Mesendoderm (in vitro differentiated cells): ENCODE results near the gene RAB11FIP4.

ENCODE experiments used
- DNase-seq: peaks from one replicate; pipeline ENCODE4 v3.0.0; 2013
- H2AK5ac ChIP-seq: 2 replicates; pipeline ENCODE4 v1.6.1; 2013; ENCODE audit warnings: low read length, inconsistent platforms
- H2BK120ac ChIP-seq: 2 replicates; pipeline ENCODE4 v1.6.1; 2013; ENCODE audit warnings: low read depth, mild to moderate bottlenecking, low read length, moderate library complexity, mixed read lengths
- H2BK15ac ChIP-seq: replicated peaks from 2 replicates; pipeline ENCODE4 v1.6.1; 2013; ENCODE audit warnings: low read depth, mild to moderate bottlenecking, moderate library complexity
- H2BK5ac ChIP-seq: 2 replicates; pipeline ENCODE4 v1.6.1; 2013; ENCODE audit warnings: low read length, inconsistent platforms
- H3K18ac ChIP-seq: 2 replicates; pipeline ENCODE4 v1.6.1; 2013; ENCODE audit warnings: mild to moderate bottlenecking, low read length, mixed read lengths
- H3K23ac ChIP-seq: one replicate; pipeline ENCODE4 v1.6.1; 2013; ENCODE audit warnings: low read length
- H3K27ac ChIP-seq: 2 replicates; pipeline ENCODE4 v1.5.1; 2013; ENCODE audit warnings: low read depth, mild to moderate bottlenecking, inconsistent platforms, low read length, moderate library complexity
- H3K27me3 ChIP-seq: 2 replicates; pipeline ENCODE4 v1.6.1; 2013; ENCODE audit warnings: low read length, control low read depth, mild to moderate bottlenecking, inconsistent platforms; ENCODE audit not compliant: insufficient read depth, poor library complexity
- H3K36me3 ChIP-seq: 2 replicates; pipeline ENCODE4 v1.6.1; 2013; ENCODE audit warnings: low read length, inconsistent platforms; ENCODE audit not compliant: control insufficient read depth, insufficient read depth
- H3K4ac ChIP-seq: one replicate; pipeline ENCODE4 v1.6.1; 2013; ENCODE audit warnings: low read depth, mild to moderate bottlenecking, low read length, moderate library complexity
- H3K4me1 ChIP-seq: 2 replicates; pipeline ENCODE4 v1.6.1; 2013; ENCODE audit warnings: low read depth, low read length, inconsistent platforms; ENCODE audit not compliant: control insufficient read depth
- H3K4me2 ChIP-seq: 2 replicates; pipeline ENCODE4 v1.6.1; 2013; ENCODE audit warnings: low read length
- H3K4me3 ChIP-seq: 2 replicates; pipeline ENCODE4 v1.5.1; 2013; ENCODE audit warnings: mild to moderate bottlenecking, low read length
- H3K56ac ChIP-seq: one replicate; pipeline ENCODE4 v1.6.1; 2013; ENCODE audit warnings: low read length
- H3K79me1 ChIP-seq: 2 replicates; pipeline ENCODE4 v1.6.1; 2013; ENCODE audit warnings: low read length, inconsistent platforms
- H3K79me2 ChIP-seq: 2 replicates; pipeline ENCODE4 v1.6.1; 2013; ENCODE audit warnings: mild to moderate bottlenecking, low read length; ENCODE audit not compliant: control insufficient read depth, insufficient read depth
- H3K9ac ChIP-seq: 2 replicates; pipeline ENCODE4 v1.6.1; 2013; ENCODE audit warnings: low read length, inconsistent platforms
- H4K5ac ChIP-seq: one replicate; pipeline ENCODE4 v1.6.1; 2013; ENCODE audit warnings: low read length
- H4K8ac ChIP-seq: one replicate; pipeline ENCODE4 v1.6.1; 2013; ENCODE audit warnings: low read depth, mild to moderate bottlenecking, control low read depth, low read length, moderate library complexity
- WGBS: extraction: QIAGEN DNeasy Blood & Tissue Kit; methylation state at CpG from one replicate; pipeline ENCODE4 v1.1.7; 2013; ENCODE audit warnings: low lambda C conversion rate, missing lambda C conversion rate; ENCODE audit not compliant: insufficient coverage; ENCODE audit errors: extremely low coverage; 5-methylcytosine and 5-hydroxymethylcytosine counted together

RAB11FIP4 gene

DNA sequence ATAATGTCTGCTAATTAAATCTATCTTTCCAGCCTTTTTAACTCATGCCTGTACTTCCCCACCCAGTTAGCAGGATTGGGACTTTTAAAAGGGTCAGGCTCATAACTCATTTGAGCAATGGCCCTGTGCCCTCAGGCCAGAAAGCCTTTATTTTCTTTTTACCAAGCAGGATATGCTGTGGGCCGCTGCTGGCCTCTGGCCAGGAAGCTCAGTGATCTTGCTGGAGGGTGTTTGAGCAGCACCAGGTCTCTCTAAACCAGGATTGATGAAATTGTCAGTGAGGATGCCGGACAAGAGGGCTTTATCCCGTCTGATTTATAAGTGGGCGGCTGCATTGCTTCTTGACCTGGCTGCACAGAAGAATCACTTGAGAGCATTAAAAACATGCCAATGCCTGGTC, 187.8 kb downstream of the RAB11FIP4 start:
- Histone ChIP-seq H4K5ac (no peak overlapping the region), H3K27ac (no peak overlapping the region), H3K27me3 (no peaks in the 10 kb centered on the region), H3K79me2 (no peaks in the 10 kb centered on the region), H2AK5ac (no peak overlapping the region), H3K4me2 (no peak overlapping the region), H3K18ac (no peak overlapping the region), H3K56ac (no peak overlapping the region), H3K4me3 (no peak overlapping the region), H2BK5ac (no peak overlapping the region), H3K4me1 (no peaks in the 10 kb centered on the region), H3K23ac (no peak overlapping the region), H4K8ac (no peak overlapping the region), H3K9ac (no peak overlapping the region), H3K79me1 (no peaks in the 10 kb centered on the region), H2BK15ac (no peak overlapping the region), H3K36me3 (no peaks in the 10 kb centered on the region), H3K4ac (no peak overlapping the region), H2BK120ac (no peak overlapping the region)
- no CpG with 5 or more reads among the region's 4 CpGs for WGBS
- DNase-seq, result no peak

DNA sequence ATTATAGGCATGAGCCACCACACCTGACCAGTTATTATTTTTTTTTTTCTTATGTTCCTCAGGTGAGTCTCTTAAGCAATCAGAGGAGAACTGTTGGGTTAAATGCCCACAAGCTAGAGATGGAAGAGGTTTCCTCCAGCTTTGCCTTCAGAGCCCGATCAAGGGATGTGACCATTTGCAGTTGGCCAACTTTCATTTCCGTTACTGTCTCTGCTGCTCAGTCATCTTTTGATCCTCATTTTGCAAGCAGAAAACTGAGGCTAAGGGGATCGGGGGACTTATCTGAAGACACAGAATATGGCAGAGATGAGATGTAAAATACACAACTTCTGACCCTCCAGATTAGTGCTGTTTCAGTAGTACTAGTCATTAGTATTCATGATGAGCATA, 188.8 kb downstream of the RAB11FIP4 start:
- Histone ChIP-seq H3K9ac (no peak overlapping the region), H3K27me3 (no peaks in the 10 kb centered on the region), H3K56ac (no peak overlapping the region), H4K8ac (no peak overlapping the region), H3K18ac (no peak overlapping the region), H2AK5ac (no peak overlapping the region), H4K5ac (no peak overlapping the region), H3K79me1 (no peaks in the 10 kb centered on the region), H2BK5ac (no peak overlapping the region), H2BK15ac (no peak overlapping the region), H3K4me3 (no peak overlapping the region), H3K79me2 (no peaks in the 10 kb centered on the region), H3K4me2 (no peak overlapping the region), H2BK120ac (no peak overlapping the region), H3K4ac (no peak overlapping the region), H3K27ac (no peak overlapping the region), H3K4me1 (no peaks in the 10 kb centered on the region), H3K36me3 (no peaks in the 10 kb centered on the region), H3K23ac (no peak overlapping the region)
- WGBS, result no CpG with 5 or more reads among the region's 3 CpGs
- no peak for DNase-seq

DNA sequence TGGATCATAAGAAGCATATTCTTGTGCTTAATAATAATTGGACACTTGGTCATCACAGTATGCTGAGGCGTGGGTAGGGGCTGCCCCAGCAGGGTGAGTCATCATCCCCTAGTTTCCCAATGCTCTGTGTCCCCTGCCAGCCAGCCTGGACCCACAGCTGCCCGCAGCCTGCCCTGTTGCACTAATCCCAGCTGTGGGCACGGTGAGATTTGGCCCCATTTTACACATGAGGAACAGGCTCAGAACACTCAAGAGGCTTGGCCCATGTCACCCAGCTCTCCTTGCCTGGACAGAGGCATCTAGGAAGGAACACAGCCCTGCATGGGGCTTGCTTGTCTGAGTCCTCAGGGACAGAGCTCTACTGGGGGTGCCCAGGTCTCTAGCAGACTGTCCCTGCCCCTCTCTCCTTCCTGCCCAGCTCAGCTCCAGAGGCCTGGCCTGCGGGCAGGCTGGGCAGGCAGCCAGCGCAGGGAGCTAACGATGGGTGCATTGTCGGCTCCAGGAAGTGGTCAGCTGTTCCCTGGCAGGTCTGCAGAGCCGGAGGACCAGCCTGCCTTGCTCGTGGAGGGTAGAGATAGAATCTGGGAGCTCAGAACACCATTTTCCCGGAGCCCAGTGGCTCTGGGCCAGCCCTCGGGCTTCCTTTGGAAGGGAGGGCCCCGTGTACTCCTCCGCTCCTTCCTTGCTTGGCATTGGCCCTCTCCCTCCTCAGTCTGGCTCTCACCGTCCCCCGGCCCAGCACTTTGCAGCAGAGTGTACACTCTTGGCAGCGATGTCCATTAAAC, 189.4 kb downstream of the RAB11FIP4 start:
- Histone ChIP-seq H2BK15ac (no peak overlapping the region), H4K8ac (no peak overlapping the region), H3K27ac (no peak overlapping the region), H3K27me3 (no peaks in the 10 kb centered on the region), H2BK120ac (no peak overlapping the region), H2AK5ac (no peak overlapping the region), H3K36me3 (no peaks in the 10 kb centered on the region), H3K18ac (no peak overlapping the region), H3K4me3 (no peak overlapping the region), H4K5ac (no peak overlapping the region), H3K9ac (no peak overlapping the region), H3K4ac (no peak overlapping the region), H3K56ac (peak overlapping the region; percentile 5), H3K23ac (no peak overlapping the region), H3K79me1 (no peaks in the 10 kb centered on the region), H2BK5ac (no peak overlapping the region), H3K4me1 (no peaks in the 10 kb centered on the region), H3K4me2 (no peak overlapping the region), H3K79me2 (no peaks in the 10 kb centered on the region)
- no peak for DNase-seq
- no CpG with 5 or more reads among the region's 16 CpGs for WGBS

DNA sequence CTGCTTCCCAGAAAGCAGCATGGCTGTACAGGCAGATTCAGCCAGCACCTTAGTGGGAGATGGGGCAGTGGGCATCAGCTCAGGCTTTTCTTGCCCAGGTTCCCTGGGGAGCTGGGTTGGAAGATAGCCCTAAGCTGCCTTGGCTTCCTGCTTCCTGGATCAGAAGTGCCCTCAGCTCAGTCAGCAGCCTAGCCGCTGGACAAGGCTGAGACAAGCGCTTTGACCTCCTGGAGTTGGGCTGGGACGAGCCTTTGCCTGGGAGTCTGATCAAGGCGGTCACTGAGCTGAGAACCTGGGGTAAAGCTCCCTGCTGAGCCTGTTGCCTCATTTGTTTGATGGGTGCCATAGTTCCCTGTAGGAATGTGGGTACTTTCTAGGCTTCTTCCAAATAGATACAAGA, 190.0 kb downstream of the RAB11FIP4 start:
- no peak overlapping the region for H3K4me2 ChIP-seq
- no peaks in the 10 kb centered on the region for H3K27me3 ChIP-seq
- no peak overlapping the region for H3K9ac ChIP-seq
- no peak overlapping the region for H2BK15ac ChIP-seq
- H3K18ac ChIP-seq, result no peak overlapping the region
- H3K79me2 ChIP-seq, result no peaks in the 10 kb centered on the region
- H2BK5ac ChIP-seq, result no peak overlapping the region
- H3K36me3 ChIP-seq, result no peaks in the 10 kb centered on the region
- no peak overlapping the region for H3K4ac ChIP-seq
- H3K79me1 ChIP-seq, result no peaks in the 10 kb centered on the region
- no CpG with 5 or more reads among the region's 4 CpGs for WGBS
- no peak overlapping the region for H4K8ac ChIP-seq
- no peak for DNase-seq
- no peak overlapping the region for H2BK120ac ChIP-seq
- no peak overlapping the region for H3K4me3 ChIP-seq
- no peaks in the 10 kb centered on the region for H3K4me1 ChIP-seq
- H3K23ac ChIP-seq, result no peak overlapping the region
- no peak overlapping the region for H2AK5ac ChIP-seq
- H3K27ac ChIP-seq, result no peak overlapping the region
- H4K5ac ChIP-seq, result no peak overlapping the region
- H3K56ac ChIP-seq, result no peak overlapping the region

DNA sequence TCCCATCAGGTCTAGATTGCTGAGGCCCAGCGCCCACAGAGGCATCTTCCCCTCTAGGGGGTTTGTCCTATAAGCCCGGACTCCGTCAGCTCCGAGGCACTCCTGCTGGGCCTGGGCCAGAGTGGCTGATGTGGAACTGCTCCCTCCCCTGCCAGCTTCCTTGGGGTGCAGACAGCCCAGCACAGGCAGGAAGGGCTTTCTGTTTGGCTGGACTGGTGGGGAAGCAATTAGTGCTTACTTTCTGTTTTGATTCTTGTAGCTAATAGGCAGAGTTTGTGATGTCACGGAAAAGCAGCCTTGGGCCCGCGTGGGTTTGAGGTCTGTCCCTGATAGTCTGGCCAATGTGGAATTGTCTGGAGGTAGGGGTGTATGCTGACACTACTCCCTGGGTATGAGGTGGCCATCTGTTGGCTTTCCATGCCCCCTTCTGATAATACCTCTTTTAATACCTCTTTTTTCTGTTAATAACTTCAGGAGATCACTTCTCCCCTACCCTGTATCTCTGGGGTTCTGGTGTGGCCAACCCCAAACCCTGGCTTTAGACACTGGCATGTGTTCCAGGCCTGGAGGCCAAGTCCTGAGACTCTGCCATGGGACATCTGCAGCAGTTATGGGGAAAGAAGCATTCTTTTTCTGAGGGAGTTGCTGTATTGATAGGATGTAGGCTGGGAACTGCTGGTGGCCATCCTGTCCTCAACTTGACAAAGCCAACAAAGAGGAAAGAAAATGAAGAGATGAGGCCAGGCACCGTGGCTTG, 190.9 kb downstream of the RAB11FIP4 start:
- Histone ChIP-seq H2BK5ac (no peak overlapping the region), H3K23ac (no peak overlapping the region), H3K79me1 (no peaks in the 10 kb centered on the region), H3K56ac (no peak overlapping the region), H3K4me1 (no peaks in the 10 kb centered on the region), H3K79me2 (no peaks in the 10 kb centered on the region), H2BK120ac (no peak overlapping the region), H3K27me3 (no peaks in the 10 kb centered on the region), H3K4me3 (no peak overlapping the region), H3K27ac (no peak overlapping the region), H3K36me3 (no peaks in the 10 kb centered on the region), H3K4me2 (no peak overlapping the region), H4K8ac (no peak overlapping the region), H3K9ac (no peak overlapping the region), H4K5ac (no peak overlapping the region), H3K4ac (no peak overlapping the region), H3K18ac (no peak overlapping the region), H2BK15ac (no peak overlapping the region), H2AK5ac (no peak overlapping the region)
- no peak for DNase-seq
- no CpG with 5 or more reads among the region's 8 CpGs for WGBS
